Lower lobe of right lung (tissue), 2 donors: Measurements from ENCODE around the gene FBXL20. TPM values are rescaled to one million over a fixed set of nuclear protein-coding genes. Genes with fewer than 3 reads are reported as not detected.
A peak's percentile ranks its signal among the peaks of the same experiment; 100 is the strongest.

Experiments
- ATAC-seq, 2 donors: fragments of 200-7000 bp; cut with Tn5 transposase; one replicate each; pipeline ENCODE4 v1.9.1; 2020 to 2022; ENCODE audit warnings: mild to moderate bottlenecking in 2 of 2, moderate library complexity in 2 of 2
- DNase-seq: peaks from one replicate; pipeline ENCODE4 v3.0.0-alpha.2; 2020
- H3K27ac ChIP-seq: fragments of 200-600 bp; one replicate; pipeline ENCODE4 v1.8.0; 2022
- H3K27me3 ChIP-seq: fragments of 200-600 bp; one replicate; pipeline ENCODE4 v1.8.0; 2022; ENCODE audit warnings: low read depth
- H3K36me3 ChIP-seq: fragments of 200-600 bp; one replicate; pipeline ENCODE4 v1.8.0; 2022; ENCODE audit warnings: mild to moderate bottlenecking
- H3K4me1 ChIP-seq: fragments of 200-600 bp; one replicate; pipeline ENCODE4 v1.8.0; 2022
- H3K4me3 ChIP-seq: fragments of 200-600 bp; one replicate; pipeline ENCODE4 v1.8.0; 2022; ENCODE audit warnings: mild to moderate bottlenecking
- H3K9me3 ChIP-seq: fragments of 200-600 bp; one replicate; pipeline ENCODE4 v1.8.0; 2022
- CTCF ChIP-seq: fragments of 200-600 bp; IDR thresholded peaks from one replicate; pipeline ENCODE4 v1.8.0; 2022; ENCODE audit warnings: antibody characterized with exemption, mild to moderate bottlenecking
- intact Hi-C: fragments of 100-400 bp; cut with DNase I; formaldehyde crosslinking; loops from one replicate; pipeline ENCODE4 v1.11.0; 2022
- total RNA-seq: library from RNA; stranded (reverse); fragmentation: NEBNext Ultra II Directional; extraction: Animal tissue kit (Norgen Biotek cat#: 25700); gene quantifications from one replicate; pipeline ENCODE4 v1.2.1, GENCODE V29; 2021
- donor health status: DM: no; HTN: yes; CAD: no; lungs with severe emphysema.

The FBXL20 gene
- total RNA-seq, 1 donor from 2014 or later = 25.4 TPM

- Histone ChIP-seq H3K4me1 (peaks cover 44% of the 10 kb centered on the region), H3K4me3 (peak overlapping the region; percentile 47), H3K36me3 (peaks cover 7% of the 10 kb centered on the region), H3K9me3 (no peaks in the 10 kb centered on the region), H3K27ac (peak overlapping the region; percentile 60), H3K27me3 (peaks cover 7% of the 10 kb centered on the region)
- no peak for TF ChIP-seq CTCF
- DNase-seq = peak; percentile 83
- intact Hi-C loops = no loop called here
- ATAC-seq = peak; percentile 71 to 72
These were observed 191.9 kb downstream of the FBXL20 start for GRCh38 chr17:39209317-39210092.

GRCh38 chr17:39208893-39209292 lies 192.5 kb downstream of the FBXL20 start:
- DNase-seq (peak; percentile 69), ATAC-seq (peak; percentile 9 to 22)
- Histone ChIP-seq H3K4me3 (peak overlapping the region; percentile 47), H3K36me3 (peaks cover 13% of the 10 kb centered on the region), H3K4me1 (peaks cover 44% of the 10 kb centered on the region), H3K9me3 (no peaks in the 10 kb centered on the region), H3K27me3 (peaks cover 7% of the 10 kb centered on the region), H3K27ac (peak overlapping the region; percentile 60)
- TF ChIP-seq CTCF = no peak
- intact Hi-C loops = no loop called here

GRCh38 chr17:39208136-39208535 lies 193.3 kb downstream of the FBXL20 start:
- ATAC-seq (peak; percentile 36 to 46), DNase-seq (peak; percentile 73)
- intact Hi-C loops = no loop called here
- Histone ChIP-seq H3K27ac (no peak overlapping the region), H3K36me3 (peaks cover 21% of the 10 kb centered on the region), H3K27me3 (peaks cover 7% of the 10 kb centered on the region), H3K9me3 (no peaks in the 10 kb centered on the region), H3K4me1 (peaks cover 44% of the 10 kb centered on the region), H3K4me3 (no peak overlapping the region)
- no peak for TF ChIP-seq CTCF

GRCh38 chr17:39205112-39205526 lies 196.3 kb downstream of the FBXL20 start:
- H3K36me3 ChIP-seq = peaks cover 42% of the 10 kb centered on the region
- intact Hi-C loops = no loop called here
- TF ChIP-seq CTCF = no peak
- no peaks in the 10 kb centered on the region for H3K9me3 ChIP-seq
- no peak overlapping the region for H3K4me3 ChIP-seq
- peaks cover 5% of the 10 kb centered on the region for H3K27me3 ChIP-seq
- ATAC-seq (no peak), DNase-seq (no peak)
- no peak overlapping the region for H3K27ac ChIP-seq
- H3K4me1 ChIP-seq = peaks cover 47% of the 10 kb centered on the region

- Histone ChIP-seq H3K9me3 (no peaks in the 10 kb centered on the region), H3K27me3 (no peaks in the 10 kb centered on the region), H3K4me1 (peaks cover 42% of the 10 kb centered on the region), H3K4me3 (no peak overlapping the region), H3K36me3 (peaks cover 42% of the 10 kb centered on the region), H3K27ac (no peak overlapping the region)
- intact Hi-C loops = no loop called here
- DNase-seq (no peak), ATAC-seq (no peak)
- TF ChIP-seq CTCF = no peak
These were observed 197.2 kb downstream of the FBXL20 start for GRCh38 chr17:39204245-39204644.

Other genes with a start within 250 kb of the FBXL20 start
- 19.5 TPM for gene PLXDC1, start 250.0 kb downstream of the FBXL20 start, total RNA-seq
- gene ARL5C, start 235.5 kb downstream of the FBXL20 start, total RNA-seq = not detected
- 21.3 TPM for gene CACNB1, start 204.0 kb downstream of the FBXL20 start, total RNA-seq
- gene RPL19, start 201.3 kb downstream of the FBXL20 start, total RNA-seq = 1,465 TPM
- gene STAC2, start 175.7 kb downstream of the FBXL20 start, total RNA-seq = 0.30 TPM
- 33.6 TPM for gene MED1, start 49.6 kb upstream of the FBXL20 start, total RNA-seq
- 53.7 TPM for gene CDK12, start 59.9 kb upstream of the FBXL20 start, total RNA-seq
- not detected for gene NEUROD2, start 206.3 kb upstream of the FBXL20 start, total RNA-seq
- 23.9 TPM for gene PPP1R1B, start 225.3 kb upstream of the FBXL20 start, total RNA-seq
- 76.6 TPM for gene STARD3, start 235.5 kb upstream of the FBXL20 start, total RNA-seq